Suppressor macrophage treated with lipopolysaccharide for 4 hours (primary cell): ENCODE measurements around the gene NCOA3.

Experiments
- DNase-seq: peaks from one replicate; pipeline ENCODE4 v3.0.0-alpha.2; 2020

Gene NCOA3

GRCh38 chr20:47669489-47669888 lies 167.8 kb downstream of the NCOA3 start:
- DNase-seq: no peak

DNA sequence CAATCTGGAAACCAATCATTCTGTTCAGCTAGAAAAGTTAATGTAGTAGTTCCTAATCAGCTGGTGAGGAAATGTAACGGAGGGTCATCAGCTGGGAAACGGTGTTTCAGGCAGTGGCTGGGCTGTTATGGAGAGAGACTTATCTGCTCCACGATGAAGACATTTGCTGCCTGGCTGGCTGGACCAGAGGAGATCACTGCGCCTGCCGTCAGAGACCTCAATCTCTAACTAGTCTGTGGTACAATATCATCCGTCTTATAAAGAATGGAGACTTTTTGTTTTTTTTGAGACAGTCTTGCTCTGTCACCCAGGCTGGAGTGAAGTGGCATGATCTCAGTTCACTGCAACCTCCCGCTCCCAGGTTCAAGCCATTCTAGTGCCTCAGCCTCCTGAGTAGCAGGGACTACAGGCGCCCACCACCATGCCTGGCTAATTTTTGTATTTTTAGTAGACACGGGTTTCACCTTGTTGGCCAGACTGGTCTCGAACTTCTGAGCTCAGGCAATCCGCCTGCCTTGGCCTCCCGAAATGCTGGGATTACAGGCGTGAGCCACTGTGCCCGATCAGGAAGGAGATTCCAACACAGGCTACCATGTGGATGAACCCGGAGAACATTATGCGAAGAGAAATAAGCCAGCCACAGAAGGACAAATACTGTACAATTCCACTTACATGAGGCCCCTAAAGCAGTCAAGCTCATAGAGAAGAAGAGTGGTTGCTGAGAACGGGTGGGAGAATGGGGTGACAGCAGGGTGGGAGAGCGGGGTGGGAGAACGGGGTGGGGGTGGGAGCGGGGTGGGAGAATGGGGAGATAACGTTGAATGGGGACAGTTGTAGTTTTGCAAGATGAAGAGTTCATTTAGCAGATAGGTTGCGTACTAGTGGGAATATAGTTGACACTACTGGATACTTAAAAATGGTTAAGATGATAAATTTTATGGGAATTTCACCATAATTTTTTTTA lies 168.5 kb downstream of the NCOA3 start:
- DNase-seq: no peak

DNA sequence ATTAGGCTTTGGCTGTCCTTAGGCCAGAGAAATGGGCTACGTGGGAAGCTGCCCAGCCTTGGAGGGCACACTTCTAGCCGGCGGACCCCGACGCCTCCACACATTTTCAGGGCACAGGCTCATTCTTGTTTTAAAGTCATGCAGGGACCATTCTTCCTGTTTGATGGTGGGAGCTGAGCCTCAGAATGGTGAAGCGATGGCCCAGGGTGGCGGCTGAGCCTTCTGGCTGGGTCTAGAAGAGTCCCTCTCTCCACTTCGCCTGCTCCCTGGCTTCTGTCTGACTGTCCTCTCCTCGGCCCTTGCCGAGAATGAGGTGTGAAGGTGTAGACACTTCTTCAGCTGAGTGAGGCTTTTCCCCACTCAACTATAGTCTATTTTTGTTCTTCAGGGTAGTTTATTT lies 169.2 kb downstream of the NCOA3 start:
- DNase-seq: no peak

DNA sequence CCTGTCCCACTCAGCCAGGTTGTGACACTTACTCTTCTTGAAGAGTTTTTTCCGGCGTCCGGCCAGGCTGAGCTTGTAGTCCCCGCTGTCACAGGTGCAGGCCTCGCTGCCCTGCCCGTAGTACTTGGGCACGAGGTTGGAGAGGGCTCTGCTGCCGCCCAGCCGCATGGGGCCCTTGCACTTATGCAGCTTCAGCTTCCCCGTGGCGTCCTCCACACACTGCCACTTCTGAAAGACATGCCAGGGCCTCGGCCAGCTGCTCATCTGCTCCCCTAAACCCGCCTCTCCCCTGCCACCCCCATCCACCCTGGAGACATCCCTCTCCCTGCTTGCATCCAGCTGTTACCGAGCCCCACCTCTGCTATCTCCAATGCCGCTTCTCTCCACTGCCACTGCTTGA lies 170.5 kb downstream of the NCOA3 start:
- no peak for DNase-seq

DNA sequence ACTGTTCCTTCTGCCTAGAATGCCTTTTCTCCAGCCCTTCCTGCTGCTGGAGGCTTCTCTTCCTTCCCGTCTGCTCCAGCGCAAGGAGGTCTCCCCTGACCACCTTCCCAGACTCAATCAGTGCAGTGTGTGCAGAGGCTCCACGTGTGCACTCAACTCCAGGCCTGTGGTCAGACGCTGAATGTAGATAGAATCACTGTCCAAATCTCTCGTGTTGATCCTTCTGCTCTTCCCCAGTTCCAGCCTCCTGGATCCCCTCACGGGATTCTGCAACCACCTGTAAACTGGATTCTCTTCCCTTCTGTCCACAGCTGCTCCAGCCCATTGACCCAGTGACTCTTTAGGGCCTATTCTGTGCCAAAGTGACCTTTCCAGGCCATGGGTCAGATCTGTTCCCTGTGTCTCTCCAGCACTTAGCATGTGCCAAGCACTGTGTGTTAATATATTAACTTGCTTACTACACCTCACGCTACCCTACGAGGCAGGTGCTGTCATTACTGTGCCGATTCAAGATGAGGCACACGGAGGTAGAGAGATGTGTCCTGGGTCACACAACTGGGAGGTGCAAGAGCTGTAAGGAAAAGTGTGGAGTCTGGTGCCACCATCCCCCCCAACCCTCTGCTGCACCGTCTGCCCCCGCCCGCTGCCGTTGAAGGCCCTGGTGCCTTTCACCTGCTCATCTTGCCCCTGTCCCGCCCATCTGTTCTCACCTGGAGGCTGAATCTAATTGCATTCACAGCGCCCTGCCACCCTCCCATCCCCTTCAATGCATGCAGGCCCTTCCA lies 171.4 kb downstream of the NCOA3 start:
- DNase-seq: no peak

- DNase-seq: no peak
These were observed 171.9 kb downstream of the NCOA3 start for GRCh38 chr20:47673671-47673955.

GRCh38 chr20:47674145-47674544 lies 172.5 kb downstream of the NCOA3 start:
- no peak for DNase-seq

DNA sequence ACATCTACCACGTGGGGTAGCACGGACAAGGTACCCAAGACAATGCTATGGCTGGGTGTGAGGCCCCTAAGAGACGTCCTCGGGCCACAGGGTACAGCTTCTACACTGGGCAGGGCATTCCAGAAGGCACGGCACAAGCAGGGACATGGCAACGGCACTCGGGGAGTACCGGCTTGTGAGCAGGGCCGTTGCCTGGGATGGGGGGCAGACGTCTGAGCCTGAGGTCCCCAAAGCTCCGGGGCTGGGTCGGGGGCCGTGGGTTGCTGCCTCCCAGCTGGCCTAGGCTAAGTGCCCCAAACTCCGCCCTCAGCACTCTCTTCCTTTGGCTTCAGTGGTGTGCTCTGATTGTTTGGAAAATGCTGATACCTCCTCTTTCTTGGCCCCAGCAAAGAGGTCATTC lies 173.0 kb downstream of the NCOA3 start:
- DNase-seq: no peak

- DNase-seq: no peak
These were observed 173.8 kb downstream of the NCOA3 start for GRCh38 chr20:47675190-47676142.

DNA sequence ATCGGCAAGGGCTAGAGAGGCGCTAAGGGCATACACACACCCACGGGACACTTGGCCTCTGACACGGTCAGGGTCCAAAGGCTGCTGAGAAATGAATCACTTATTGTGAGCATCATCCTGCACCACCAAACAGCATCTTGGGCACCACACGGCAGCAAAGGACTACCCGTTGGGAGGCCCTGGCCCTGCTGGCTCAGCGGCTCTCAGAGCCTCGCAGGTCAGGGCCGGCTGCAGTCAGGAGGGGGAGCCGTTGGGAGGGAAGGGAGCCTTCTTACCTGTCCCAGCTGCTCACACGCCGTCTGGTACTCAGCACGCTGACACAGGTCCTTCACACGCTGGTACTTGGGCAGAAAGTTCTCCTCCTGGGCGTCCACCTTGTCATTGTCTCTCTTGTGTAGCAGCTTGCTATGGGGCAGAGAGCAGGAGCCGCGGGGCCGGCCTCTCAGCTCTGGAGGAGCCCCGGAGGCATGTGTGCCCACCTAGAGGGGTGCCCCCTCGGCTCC lies 174.6 kb downstream of the NCOA3 start:
- DNase-seq: no peak

DNA sequence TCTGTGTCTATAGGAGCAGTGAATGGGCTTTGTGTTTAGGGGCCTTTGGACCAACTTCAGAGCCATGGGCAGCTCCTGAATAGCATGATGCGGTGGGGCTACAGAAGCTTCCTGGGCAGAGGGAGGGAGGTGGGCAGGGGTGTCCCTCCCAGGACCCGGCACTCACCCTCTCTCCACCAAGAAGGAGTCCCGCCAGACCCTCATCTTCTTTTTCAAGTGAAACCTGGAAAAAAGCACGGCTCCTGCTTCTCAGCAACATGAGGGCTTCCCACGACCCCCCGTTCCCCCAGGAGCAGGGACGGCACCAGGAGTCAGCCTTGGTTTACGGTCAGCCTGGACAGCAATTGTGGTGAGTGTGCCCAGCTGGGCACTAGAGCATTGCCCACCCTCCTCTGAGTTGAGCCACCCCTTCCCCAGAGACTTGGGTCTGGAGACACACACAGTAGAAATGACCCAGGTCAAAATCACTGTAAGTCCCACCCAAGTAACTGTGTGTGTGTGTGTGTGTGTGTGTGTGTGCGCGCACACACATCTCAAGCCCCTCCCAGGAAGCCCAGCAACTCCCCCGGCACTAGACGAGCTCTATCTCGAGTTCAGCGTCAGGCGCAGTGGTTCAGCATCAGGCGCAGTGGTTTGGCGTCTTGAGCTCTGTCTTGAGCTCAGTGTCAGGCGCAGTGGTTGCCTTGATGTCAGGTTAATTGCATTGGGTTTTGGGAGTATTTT lies 175.4 kb downstream of the NCOA3 start:
- DNase-seq: no peak

GRCh38 chr20:47677635-47678453 lies 176.2 kb downstream of the NCOA3 start:
- peak; percentile 34 for DNase-seq

DNA sequence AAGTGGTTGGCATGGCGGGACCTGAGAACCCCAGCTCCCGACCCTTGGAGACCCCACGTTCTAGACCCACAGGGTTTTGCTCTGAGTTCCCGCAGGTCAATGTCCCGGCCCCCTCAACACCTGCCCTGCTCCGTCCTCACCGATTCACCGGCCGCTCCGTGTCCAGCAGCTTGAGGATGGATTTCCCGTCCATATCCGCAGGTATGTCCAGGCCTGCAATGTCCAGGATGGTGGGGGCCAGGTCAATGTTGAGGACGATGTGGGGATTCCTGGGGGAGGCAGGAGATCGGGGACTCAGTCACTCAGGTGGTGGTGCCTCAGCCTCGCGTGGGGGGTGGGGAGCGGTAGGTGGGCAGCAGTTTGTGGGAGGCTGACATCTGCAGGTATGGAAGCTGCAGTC lies 176.8 kb downstream of the NCOA3 start:
- no peak for DNase-seq

DNA sequence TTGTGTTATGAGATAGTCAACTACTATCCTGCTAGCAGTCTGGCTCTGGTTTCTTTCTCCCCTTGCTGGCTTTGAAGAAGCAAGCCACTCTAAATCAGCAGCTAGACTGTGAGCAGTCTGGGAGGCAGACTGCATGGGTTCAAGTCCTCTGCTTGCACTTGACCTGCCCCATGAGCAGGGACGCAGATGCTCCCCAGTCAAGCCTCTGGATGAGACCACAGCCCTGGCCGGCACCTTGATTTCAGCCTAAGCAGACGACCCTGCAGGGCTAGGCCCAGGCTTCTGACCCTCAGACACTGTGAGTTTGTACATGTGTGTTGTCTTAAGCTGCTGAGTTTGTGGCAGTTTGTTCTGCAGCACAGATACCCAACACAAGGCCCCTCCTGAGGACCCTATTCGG lies 177.8 kb downstream of the NCOA3 start:
- no peak for DNase-seq

DNA sequence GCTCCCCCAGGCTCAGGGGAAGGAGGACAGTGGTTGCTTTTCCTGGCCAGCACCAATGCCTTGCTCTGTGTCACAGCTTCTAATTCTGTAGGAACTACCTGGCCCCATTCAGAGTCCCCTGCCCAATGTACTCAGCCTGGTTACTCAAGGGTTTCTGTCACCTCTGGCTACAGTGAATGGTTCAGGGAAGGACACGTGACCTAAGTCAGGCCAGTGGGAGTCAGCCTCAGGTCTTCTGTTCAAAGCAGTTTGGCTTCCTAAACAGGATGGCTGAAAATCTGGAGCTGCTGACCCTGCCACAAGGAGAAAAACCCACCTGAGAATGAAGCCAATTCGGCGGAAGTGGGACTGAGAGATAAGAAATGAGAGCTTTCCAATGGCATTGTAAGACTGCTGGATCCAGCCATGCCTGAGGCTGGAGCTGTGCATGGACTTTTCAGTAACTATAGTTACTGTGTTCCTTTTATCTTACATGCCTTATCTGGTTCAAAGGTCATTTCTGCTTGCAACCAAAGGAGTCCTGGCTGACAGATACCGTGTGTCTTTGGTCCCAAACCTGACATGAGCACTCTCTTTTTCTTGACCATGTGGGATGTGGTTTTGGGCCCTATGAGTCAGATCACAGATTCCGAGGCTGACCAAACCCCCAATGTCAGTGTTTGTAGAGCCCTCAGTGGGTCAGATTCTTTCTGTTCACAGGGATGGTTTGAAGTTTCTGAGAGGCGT lies 179.3 kb downstream of the NCOA3 start:
- no peak for DNase-seq

DNA sequence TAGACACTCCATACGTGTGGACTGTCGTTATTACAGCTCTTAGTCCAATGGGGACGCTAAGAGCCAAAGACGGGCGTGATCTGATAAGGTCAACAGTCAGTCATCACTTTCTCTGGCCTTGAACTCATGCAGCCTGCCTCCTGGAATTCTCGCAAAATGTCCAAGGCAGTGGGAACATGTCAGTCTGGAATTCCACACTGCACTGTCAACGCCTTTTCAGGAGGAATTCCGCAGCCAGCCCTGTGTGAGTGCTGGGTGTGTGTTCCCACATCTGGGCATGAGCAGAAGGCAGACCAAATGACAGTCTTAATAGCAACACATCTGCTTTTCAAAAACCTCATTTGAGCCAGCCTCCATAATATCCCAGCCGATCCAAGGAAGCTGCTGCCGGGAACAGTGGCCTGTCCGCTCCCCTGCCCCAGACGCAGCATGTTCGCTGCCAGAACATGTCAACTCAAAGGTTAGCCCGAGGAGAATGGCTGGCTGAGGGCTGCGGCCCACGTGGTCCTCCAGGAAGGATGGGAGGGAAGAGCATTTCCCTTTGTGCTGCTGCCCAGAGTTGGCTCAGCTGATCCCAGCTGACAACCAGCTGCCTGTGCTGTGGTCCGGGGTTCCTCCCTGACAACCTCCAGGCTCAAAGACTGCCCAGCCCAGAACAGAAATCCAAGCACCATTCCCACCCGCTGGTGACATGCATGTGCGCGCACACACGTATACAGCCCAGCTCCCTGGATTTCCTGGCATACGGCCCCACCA lies 180.5 kb downstream of the NCOA3 start:
- DNase-seq: no peak

- DNase-seq: no peak
These were observed 181.2 kb downstream of the NCOA3 start for GRCh38 chr20:47682916-47683315.

GRCh38 chr20:47684306-47685080 lies 182.8 kb downstream of the NCOA3 start:
- no peak for DNase-seq

GRCh38 chr20:47686545-47686944 lies 184.9 kb downstream of the NCOA3 start:
- no peak for DNase-seq
